ENCODE measurements around the gene SLC38A2. TPM values are rescaled to one million over a fixed set of nuclear protein-coding genes. Genes with fewer than 3 reads are reported as not detected.

SLC38A2 gene
- total RNA-seq, 1 experiment from 2014 or later = 381 TPM

GRCh38 chr12:46370792-46371717, 1.5 kb downstream of the SLC38A2 start (continued):
- TF ChIP-seq ZNF232 (CRISPR knock-in tag; IDR thresholded peaks at IDR 0.05) = no peak
- peak; percentile 98 for TF ChIP-seq USF1 (CRISPR knock-in tag; IDR thresholded peaks at IDR 0.05)
- TF ChIP-seq TEAD4 (CRISPR knock-in tag; IDR thresholded peaks at IDR 0.05) = 0 out of 2 replicates have a peak, but pooled peaks have one; percentile 53
- TF ChIP-seq HMGXB4 (CRISPR knock-in tag; IDR thresholded peaks at IDR 0.05) = 0 out of 2 replicates have a peak, but pooled peaks have one; percentile 27
- TF ChIP-seq ZBTB43 (CRISPR knock-in tag; IDR thresholded peaks at IDR 0.05) = 0 out of 2 replicates have a peak, but pooled peaks have one; percentile 20
- peak; percentile 66; the same call in 1 of the 2 replicates for TF ChIP-seq NFE2L1 (CRISPR knock-in tag; IDR thresholded peaks at IDR 0.05)
- TF ChIP-seq ZNF219 (CRISPR knock-in tag; IDR thresholded peaks at IDR 0.05; ENCODE audit: borderline replicate concordance) = no peak
- peak; percentile 76 for TF ChIP-seq FOXK1 (CRISPR knock-in tag; IDR thresholded peaks at IDR 0.05)

GRCh38 chr12:46370380-46370734, 2.2 kb downstream of the SLC38A2 start:
- Mint-ChIP-seq H3K27me3 (ENCODE audit: low read depth) (no peaks in the 10 kb centered on the region; the same call in 1 of the 2 replicates), H3K27ac (peak overlapping the region; percentile 96), H3K36me3 (peaks cover 70% of the 10 kb centered on the region), H3K4me1 (peaks cover 60% of the 10 kb centered on the region), H3K4me3 (peak overlapping the region; percentile 98), H3K9me3 (no peaks in the 10 kb centered on the region)
- ChIA-PET POLR2A (interaction anchor here (1.3 to 2.2 kb wide), 2 partner anchors 12 to 14 kb away, joined by 4 to 9 read pairs; no protein-coding TSS in a partner anchor), CTCF (no interaction called here)
- no peak for ATAC-seq
- DNase-seq (ENCODE audit: low spot score) = no peak
- TF ChIP-seq CREM (CRISPR knock-in tag; IDR thresholded peaks at IDR 0.05) (no peak), FOXP1 (CRISPR knock-in tag; IDR thresholded peaks at IDR 0.05; ENCODE audit: borderline replicate concordance) (no peak), ATF3 (CRISPR knock-in tag; conservative IDR thresholded peaks at IDR 0.05) (no peak), EMX1 (CRISPR knock-in tag; IDR thresholded peaks at IDR 0.05) (no peak), ZNF138 (CRISPR knock-in tag; conservative IDR thresholded peaks at IDR 0.05) (no peak), SOX15 (CRISPR knock-in tag; IDR thresholded peaks at IDR 0.05) (no peak), ARID4B (CRISPR knock-in tag; IDR thresholded peaks at IDR 0.05; ENCODE audit: borderline replicate concordance) (no peak), KAT7 (CRISPR knock-in tag; IDR thresholded peaks at IDR 0.05; ENCODE audit: borderline replicate concordance) (no peak), OVOL2 (CRISPR knock-in tag; IDR thresholded peaks at IDR 0.05; ENCODE audit: borderline replicate concordance) (no peak), PRRX2 (CRISPR knock-in tag; IDR thresholded peaks at IDR 0.05) (no peak), CBFB (CRISPR knock-in tag; IDR thresholded peaks at IDR 0.05; ENCODE audit: low read depth) (no peak), NFYB (CRISPR knock-in tag; conservative IDR thresholded peaks at IDR 0.05; ENCODE audit: low read depth) (no peak), IRF2 (CRISPR knock-in tag; IDR thresholded peaks at IDR 0.05; ENCODE audit: borderline replicate concordance, low read depth) (no peak), ZNF396 (CRISPR knock-in tag; IDR thresholded peaks at IDR 0.05; ENCODE audit: borderline replicate concordance) (no peak), ZNF219 (CRISPR knock-in tag; IDR thresholded peaks at IDR 0.05; ENCODE audit: borderline replicate concordance) (no peak), E2F1 (CRISPR knock-in tag; IDR thresholded peaks at IDR 0.05) (no peak), E2F4 (CRISPR knock-in tag; IDR thresholded peaks at IDR 0.05; ENCODE audit: borderline replicate concordance, low read depth) (no peak), GABPB1 (CRISPR knock-in tag; IDR thresholded peaks at IDR 0.05) (no peak)
